Endodermal cell (in vitro differentiated cells): Measurements from ENCODE around the gene SRSF10. TPM values are rescaled to one million over a fixed set of nuclear protein-coding genes. Genes with fewer than 3 reads are reported as not detected.

Experiments used
- DNase-seq: peaks from one replicate; pipeline ENCODE4 v3.0.0-alpha.2; 2017
- H3K27ac ChIP-seq: 2 replicates; pipeline ENCODE4 v1.5.1; 2013; ENCODE audit warnings: mild to moderate bottlenecking, low read depth, low read length, moderate library complexity
- H3K27me3 ChIP-seq: 2 replicates; pipeline ENCODE4 v1.6.1; 2013; ENCODE audit warnings: mild to moderate bottlenecking, low read length, moderate library complexity; ENCODE audit not compliant: insufficient read depth, control insufficient read depth, poor library complexity, severe bottlenecking
- H3K36me3 ChIP-seq: 2 replicates; pipeline ENCODE4 v1.7.0; 2013; ENCODE audit warnings: mild to moderate bottlenecking, low read length, moderate library complexity; ENCODE audit not compliant: control insufficient read depth, insufficient read depth
- H3K4me1 ChIP-seq: one replicate; pipeline ENCODE4 v1.7.0; 2013; ENCODE audit warnings: low read length; ENCODE audit not compliant: control insufficient read depth, insufficient read depth
- H3K4me3 ChIP-seq: 2 replicates; pipeline ENCODE4 v1.5.1; 2013; ENCODE audit warnings: mild to moderate bottlenecking, low read length, moderate library complexity
- H3K9ac ChIP-seq: 2 replicates; pipeline ENCODE4 v1.6.1; 2013; ENCODE audit warnings: mild to moderate bottlenecking, low read length, moderate library complexity; ENCODE audit not compliant: poor library complexity, severe bottlenecking; ENCODE audit errors: extremely low read depth
- H3K9me3 ChIP-seq: 2 replicates; pipeline ENCODE4 v1.6.1; 2013; ENCODE audit warnings: mild to moderate bottlenecking, low read length, moderate library complexity; ENCODE audit not compliant: control insufficient read depth
- H3K27ac Mint-ChIP-seq: 2 replicates; pipeline ENCODE4 v1.8.0; 2020; ENCODE audit warnings: mixed read lengths
- H3K27me3 Mint-ChIP-seq: 2 replicates; pipeline ENCODE4 v1.8.0; 2021; ENCODE audit warnings: mild to moderate bottlenecking, mixed read lengths; ENCODE audit not compliant: insufficient read depth
- H3K36me3 Mint-ChIP-seq: 2 replicates; pipeline ENCODE4 v1.8.0; 2020; ENCODE audit warnings: low read depth, mixed read lengths
- H3K4me1 Mint-ChIP-seq: 2 replicates; pipeline ENCODE4 v1.8.0; 2020; ENCODE audit warnings: mixed read lengths
- H3K4me3 Mint-ChIP-seq: 2 replicates; pipeline ENCODE4 v1.8.0; 2020; ENCODE audit warnings: mild to moderate bottlenecking, moderate library complexity, mixed read lengths
- H3K9me3 Mint-ChIP-seq: 2 replicates; pipeline ENCODE4 v1.8.0; 2020; ENCODE audit warnings: mild to moderate bottlenecking, mixed read lengths
- WGBS, 2 experiments: methylation state at CpG; one replicate each; pipeline versions ENCODE4 v1.1.5 to v1.1.7; 2013; ENCODE audit warnings: missing lambda C conversion rate in 2 of 2, mixed read lengths in 1 of 2; ENCODE audit not compliant: insufficient coverage in 1 of 2, insufficient read length in 1 of 2; 5-methylcytosine and 5-hydroxymethylcytosine counted together
- total RNA-seq, 2 donors: library from RNA; stranded (reverse); fragmentation: NEBNext Ultra II Directional in 1 of 2; extraction: Animal tissue kit (Norgen Biotek cat#: 25700) in 1 of 2; gene quantifications; 2 replicates in 1 of 2; 3 replicates in 1 of 2; pipeline ENCODE4 v1.2.1, GENCODE V29; 2021
- TF ChIP-seq, protein P1 (sequence below): fragments of 200-600 bp; sonication (generic); conservative IDR thresholded peaks from 2 replicates; pipeline ENCODE4 v1.5.0; 2021; ENCODE audit warnings: antibody characterized with exemption, mild to moderate bottlenecking

The SRSF10 gene
- total RNA-seq, 2 donors from 2014 or later = 162 to 170 TPM

DNA sequence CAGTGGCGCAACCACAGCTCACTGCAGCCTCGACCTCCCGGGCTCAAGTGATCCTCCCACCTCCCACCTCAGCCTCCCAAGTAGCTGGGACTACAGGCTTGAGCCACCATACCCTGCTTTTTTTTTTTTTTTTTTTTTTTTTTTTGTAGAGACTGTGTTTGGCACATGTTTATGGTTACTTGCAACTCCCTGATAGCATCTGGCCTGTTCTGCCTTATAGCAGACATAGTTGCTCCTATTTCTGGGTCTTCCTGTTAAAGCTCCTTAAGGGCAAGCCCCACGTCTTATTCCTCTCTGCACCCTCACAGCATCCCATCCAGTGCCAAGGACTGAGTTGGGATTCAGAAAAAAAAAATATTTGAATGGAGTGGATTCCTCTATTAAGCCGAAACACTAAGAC, 49.9 kb downstream of the SRSF10 start:
- H3K27me3 ChIP-seq = no peaks in the 10 kb centered on the region
- no peaks in the 10 kb centered on the region for H3K4me1 ChIP-seq
- H3K9me3 Mint-ChIP-seq = peaks cover 4% of the 10 kb centered on the region
- H3K9ac ChIP-seq = no peak overlapping the region
- H3K27ac Mint-ChIP-seq = no peak overlapping the region
- H3K27ac ChIP-seq = no peak overlapping the region
- H3K4me3 Mint-ChIP-seq = no peak overlapping the region
- TF ChIP-seq, protein P1, sequence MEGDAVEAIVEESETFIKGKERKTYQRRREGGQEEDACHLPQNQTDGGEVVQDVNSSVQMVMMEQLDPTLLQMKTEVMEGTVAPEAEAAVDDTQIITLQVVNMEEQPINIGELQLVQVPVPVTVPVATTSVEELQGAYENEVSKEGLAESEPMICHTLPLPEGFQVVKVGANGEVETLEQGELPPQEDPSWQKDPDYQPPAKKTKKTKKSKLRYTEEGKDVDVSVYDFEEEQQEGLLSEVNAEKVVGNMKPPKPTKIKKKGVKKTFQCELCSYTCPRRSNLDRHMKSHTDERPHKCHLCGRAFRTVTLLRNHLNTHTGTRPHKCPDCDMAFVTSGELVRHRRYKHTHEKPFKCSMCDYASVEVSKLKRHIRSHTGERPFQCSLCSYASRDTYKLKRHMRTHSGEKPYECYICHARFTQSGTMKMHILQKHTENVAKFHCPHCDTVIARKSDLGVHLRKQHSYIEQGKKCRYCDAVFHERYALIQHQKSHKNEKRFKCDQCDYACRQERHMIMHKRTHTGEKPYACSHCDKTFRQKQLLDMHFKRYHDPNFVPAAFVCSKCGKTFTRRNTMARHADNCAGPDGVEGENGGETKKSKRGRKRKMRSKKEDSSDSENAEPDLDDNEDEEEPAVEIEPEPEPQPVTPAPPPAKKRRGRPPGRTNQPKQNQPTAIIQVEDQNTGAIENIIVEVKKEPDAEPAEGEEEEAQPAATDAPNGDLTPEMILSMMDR = no peak
- H3K27me3 Mint-ChIP-seq = no peaks in the 10 kb centered on the region
- H3K4me3 ChIP-seq = no peak overlapping the region
- no peaks in the 10 kb centered on the region for H3K9me3 ChIP-seq
- H3K4me1 Mint-ChIP-seq = no peaks in the 10 kb centered on the region
- H3K36me3 Mint-ChIP-seq = no peaks in the 10 kb centered on the region
- no peaks in the 10 kb centered on the region for H3K36me3 ChIP-seq
- DNase-seq = no peak
- 96% methylated on average over 5 of the region's 5 CpGs; no CpG with 5 or more reads in 1 of the 2 experiments for WGBS, 2 experiments

GRCh38 chr1:23928789-23929188, 51.3 kb downstream of the SRSF10 start:
- DNase-seq = no peak
- H3K27ac Mint-ChIP-seq = no peak overlapping the region
- no peaks in the 10 kb centered on the region for H3K36me3 Mint-ChIP-seq
- no peaks in the 10 kb centered on the region for H3K36me3 ChIP-seq
- H3K9me3 Mint-ChIP-seq = no peaks in the 10 kb centered on the region
- H3K27me3 Mint-ChIP-seq = no peaks in the 10 kb centered on the region
- no peaks in the 10 kb centered on the region for H3K27me3 ChIP-seq
- H3K27ac ChIP-seq = no peak overlapping the region
- 90 to 100% methylated on average over 2 to 4 of the region's 4 CpGs for WGBS, 2 experiments
- no peaks in the 10 kb centered on the region for H3K4me1 Mint-ChIP-seq
- TF ChIP-seq, protein P1 = no peak
- H3K4me1 ChIP-seq = no peaks in the 10 kb centered on the region
- H3K9me3 ChIP-seq = no peaks in the 10 kb centered on the region
- H3K9ac ChIP-seq = no peak overlapping the region
- H3K4me3 ChIP-seq = no peak overlapping the region
- no peak overlapping the region for H3K4me3 Mint-ChIP-seq

GRCh38 chr1:23927097-23927496, 53.0 kb downstream of the SRSF10 start:
- Mint-ChIP-seq H3K27me3 (no peaks in the 10 kb centered on the region), H3K4me3 (no peak overlapping the region), H3K27ac (no peak overlapping the region), H3K9me3 (no peaks in the 10 kb centered on the region), H3K36me3 (no peaks in the 10 kb centered on the region), H3K4me1 (no peaks in the 10 kb centered on the region)
- no peaks in the 10 kb centered on the region for H3K4me1 ChIP-seq
- no peaks in the 10 kb centered on the region for H3K9me3 ChIP-seq
- no peak overlapping the region for H3K4me3 ChIP-seq
- no peaks in the 10 kb centered on the region for H3K36me3 ChIP-seq
- no peaks in the 10 kb centered on the region for H3K27me3 ChIP-seq
- 81 to 86% methylated on average over 1 of the region's 1 CpG for WGBS, 2 experiments
- no peak for DNase-seq
- no peak overlapping the region for H3K27ac ChIP-seq
- no peak overlapping the region for H3K9ac ChIP-seq
- TF ChIP-seq, protein P1 = no peak
